RWPE1 (cell line): Measurements from ENCODE around the gene ITGAD.

Source experiments
- CTCF ChIA-PET: fragments of 350-600 bp; sonication (Branson Sonifier 250); formaldehyde crosslinking; extraction: SDS; loops from one replicate; lab custom pipeline; 2021; lab: Yijun Ruan, JAX
- POLR2A ChIA-PET: fragments of 400-600 bp; formaldehyde crosslinking; extraction: SDS; loops from one replicate; lab custom pipeline; 2020; ENCODE audit warnings: antibody characterized with exemption; ENCODE audit not compliant: low non-redundant PET; lab: Yijun Ruan, JAX
- DNase-seq: peaks from one replicate; pipeline ENCODE4 v3.0.0; 2012; ENCODE audit warnings: low spot score
- H3K27ac ChIP-seq: fragments of 450-650 bp; 2 replicates; pipeline ENCODE4 v1.5.1; 2017
- TF ChIP-seq, protein P1 (sequence below): fragments of 450-650 bp; conservative IDR thresholded peaks from 2 replicates; pipeline ENCODE4 v1.5.1; 2017; ENCODE audit warnings: low read depth, mild to moderate bottlenecking

The ITGAD gene

DNA sequence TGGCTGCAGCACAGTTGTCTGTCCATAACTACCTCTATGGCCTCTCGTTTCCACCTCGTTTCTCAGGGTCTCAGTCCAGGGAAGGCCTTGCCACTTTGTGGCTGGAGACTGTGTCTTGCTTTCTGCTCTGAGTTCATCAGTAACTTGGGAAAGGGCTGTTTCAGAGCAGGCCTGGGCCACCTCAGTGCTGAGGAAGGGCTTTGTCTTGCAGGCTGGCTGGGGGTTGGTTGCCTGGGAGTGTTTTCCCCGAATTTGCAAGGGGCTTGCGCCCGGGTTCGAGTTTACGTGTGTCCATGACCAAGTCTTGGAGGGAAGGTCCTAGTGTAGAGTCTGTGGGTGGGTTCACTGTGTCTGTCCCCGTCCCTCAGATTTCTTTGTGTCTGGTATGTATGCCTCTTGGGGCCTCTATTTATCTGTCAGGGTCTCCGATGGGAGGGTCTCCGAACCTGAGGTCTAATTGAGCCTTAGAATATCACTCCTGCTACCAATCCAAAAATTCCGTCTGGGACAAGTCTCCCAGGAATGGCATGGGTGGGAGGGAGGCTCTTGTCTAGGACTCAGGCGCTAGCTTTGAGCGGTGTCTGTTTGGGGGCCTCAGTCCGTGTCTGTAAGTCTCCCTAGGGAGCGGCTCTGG is 78.2 kb downstream of the ITGAD start:
- TF ChIP-seq, protein P1, sequence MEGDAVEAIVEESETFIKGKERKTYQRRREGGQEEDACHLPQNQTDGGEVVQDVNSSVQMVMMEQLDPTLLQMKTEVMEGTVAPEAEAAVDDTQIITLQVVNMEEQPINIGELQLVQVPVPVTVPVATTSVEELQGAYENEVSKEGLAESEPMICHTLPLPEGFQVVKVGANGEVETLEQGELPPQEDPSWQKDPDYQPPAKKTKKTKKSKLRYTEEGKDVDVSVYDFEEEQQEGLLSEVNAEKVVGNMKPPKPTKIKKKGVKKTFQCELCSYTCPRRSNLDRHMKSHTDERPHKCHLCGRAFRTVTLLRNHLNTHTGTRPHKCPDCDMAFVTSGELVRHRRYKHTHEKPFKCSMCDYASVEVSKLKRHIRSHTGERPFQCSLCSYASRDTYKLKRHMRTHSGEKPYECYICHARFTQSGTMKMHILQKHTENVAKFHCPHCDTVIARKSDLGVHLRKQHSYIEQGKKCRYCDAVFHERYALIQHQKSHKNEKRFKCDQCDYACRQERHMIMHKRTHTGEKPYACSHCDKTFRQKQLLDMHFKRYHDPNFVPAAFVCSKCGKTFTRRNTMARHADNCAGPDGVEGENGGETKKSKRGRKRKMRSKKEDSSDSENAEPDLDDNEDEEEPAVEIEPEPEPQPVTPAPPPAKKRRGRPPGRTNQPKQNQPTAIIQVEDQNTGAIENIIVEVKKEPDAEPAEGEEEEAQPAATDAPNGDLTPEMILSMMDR: no peak
- DNase-seq: no peak
- peak overlapping the region; percentile 97 for H3K27ac ChIP-seq
- POLR2A ChIA-PET: no interaction called here
- CTCF ChIA-PET: interaction anchor here (0.5 to 1.1 kb wide), 3 partner anchors 11 to 518 kb away, joined by 3 to 6 read pairs (median 4); no protein-coding TSS in a partner anchor

DNA sequence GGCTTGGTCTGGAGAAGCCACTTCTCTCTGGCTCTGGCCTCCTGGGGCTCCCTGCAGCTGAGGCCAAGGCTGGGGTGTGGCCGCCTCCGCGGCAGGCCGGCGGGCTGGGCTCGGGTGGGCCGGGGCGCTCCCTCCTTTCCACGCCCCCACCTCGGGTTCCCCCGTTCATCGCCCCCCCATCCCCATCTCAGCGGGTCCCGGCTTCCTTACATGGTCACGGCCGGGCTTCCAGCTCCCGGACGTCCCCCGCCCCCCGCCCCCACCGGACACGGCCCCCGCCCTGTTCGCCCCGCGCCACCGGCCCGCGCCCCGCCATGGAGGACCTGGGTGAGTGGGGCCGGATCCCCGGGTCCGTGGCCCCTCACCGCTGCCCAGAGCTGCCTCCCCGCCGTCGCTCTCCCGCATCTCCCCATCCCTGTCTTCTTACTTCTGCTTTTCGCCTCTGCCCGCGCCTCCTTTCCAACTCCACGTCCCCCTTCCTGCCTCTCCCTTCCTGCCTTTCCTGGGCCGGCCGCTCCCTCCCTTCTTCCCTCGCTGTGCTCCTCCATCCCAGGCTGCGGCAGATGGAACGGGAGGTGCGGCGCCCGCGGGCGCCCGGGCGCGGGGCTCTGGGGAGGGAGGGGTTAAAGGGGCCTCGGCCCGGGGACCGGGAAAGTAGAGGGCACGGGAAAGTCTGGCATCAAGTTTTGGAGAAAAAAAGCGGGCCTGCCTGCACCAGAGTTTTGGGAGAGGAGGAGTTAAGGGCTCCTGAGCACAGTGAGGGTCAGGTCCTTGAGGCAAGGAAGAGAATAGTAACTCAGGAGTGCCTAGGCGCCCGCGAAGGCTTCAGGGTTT is 79.0 kb downstream of the ITGAD start, which contains the start of gene TGFB1I1:
TSS of gene TGFB1I1 (plus strand) at position 278 of the 834 bp plus-strand sequence. CDS start at position 315, 37 bp downstream.
- peak; percentile 45 for DNase-seq
- ChIA-PET POLR2A (no interaction called here), CTCF (interaction anchor here (0.5 to 1.1 kb wide), 2 partner anchors 11 to 519 kb away, joined by 4 to 6 read pairs; no protein-coding TSS in a partner anchor)
- TF ChIP-seq, protein P1: no peak
- H3K27ac ChIP-seq: peak within 1 kb of the TSS; percentile 97

DNA sequence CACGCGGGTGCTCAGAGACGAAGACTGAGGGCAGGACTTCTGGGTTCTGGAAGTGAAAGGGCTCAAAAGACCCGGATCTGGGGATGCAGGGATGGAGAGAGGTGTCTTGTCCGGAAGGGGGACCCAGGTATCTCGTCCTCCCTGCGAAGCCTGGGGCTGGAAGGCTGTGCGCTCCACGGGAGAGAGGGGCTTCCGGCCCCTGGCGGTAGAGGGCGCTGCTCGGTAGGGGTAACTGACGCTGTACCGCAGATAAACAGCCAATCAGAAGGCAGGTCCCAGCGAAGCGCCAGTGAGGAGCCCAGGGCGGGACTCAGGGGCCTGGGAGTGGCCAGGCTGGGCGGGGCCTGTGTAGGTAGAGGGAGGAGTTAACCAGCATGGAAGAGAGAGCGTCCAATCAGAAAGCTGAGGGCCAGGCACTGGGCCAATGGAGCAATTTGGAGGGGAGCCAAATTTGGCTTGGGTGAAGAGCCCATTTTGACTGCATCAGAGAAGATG is 79.6 kb downstream of the ITGAD start:
- ChIA-PET CTCF (interaction anchor here (0.6 to 1.1 kb wide), 2 partner anchors 12 to 19 kb away, joined by 5 to 6 read pairs; no protein-coding TSS in a partner anchor), POLR2A (interaction anchor here (0.6 kb wide), 1 partner anchor 35 kb away, joined by 3 read pairs; the partner anchor contains the start of gene RUSF1)
- TF ChIP-seq, protein P1: peak; percentile 74
- DNase-seq: peak; percentile 95
- peak overlapping the region; percentile 97 for H3K27ac ChIP-seq

DNA sequence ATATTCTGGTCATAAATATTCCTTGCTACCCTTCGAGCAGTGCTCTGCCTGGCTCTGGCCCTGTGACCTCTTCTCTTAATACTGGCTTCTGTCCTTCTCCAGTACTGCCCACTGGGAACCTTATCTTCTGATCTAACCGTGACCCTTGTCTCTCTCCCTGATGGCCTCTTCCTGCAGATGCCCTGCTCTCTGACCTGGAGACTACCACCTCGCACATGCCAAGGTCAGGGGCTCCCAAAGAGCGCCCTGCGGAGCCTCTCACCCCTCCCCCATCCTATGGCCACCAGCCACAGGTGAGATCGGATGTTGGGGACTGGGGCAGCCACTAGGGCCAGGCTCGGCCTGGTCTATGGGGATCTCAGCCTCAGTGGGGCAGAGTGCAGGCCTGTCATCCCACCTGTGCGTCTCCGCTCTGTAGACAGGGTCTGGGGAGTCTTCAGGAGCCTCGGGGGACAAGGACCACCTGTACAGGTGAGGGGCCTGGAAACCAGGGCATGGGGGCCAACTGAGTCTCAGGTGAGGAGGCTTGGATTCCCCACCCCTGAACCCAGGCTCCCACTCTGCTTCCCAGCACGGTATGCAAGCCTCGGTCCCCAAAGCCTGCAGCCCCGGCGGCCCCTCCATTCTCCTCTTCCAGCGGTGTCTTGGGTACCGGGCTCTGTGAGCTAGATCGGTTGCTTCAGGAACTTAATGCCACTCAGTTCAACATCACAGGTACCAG is 80.3 kb downstream of the ITGAD start:
- POLR2A ChIA-PET: interaction anchor here (0.6 kb wide), 1 partner anchor 35 kb away, joined by 3 read pairs; the partner anchor contains the start of gene RUSF1
- CTCF ChIA-PET: interaction anchor here (0.6 kb wide), 1 partner anchor 18 kb away, joined by 5 read pairs; no protein-coding TSS in a partner anchor
- TF ChIP-seq, protein P1: no peak
- no peak for DNase-seq
- H3K27ac ChIP-seq: peak overlapping the region; percentile 97

DNA sequence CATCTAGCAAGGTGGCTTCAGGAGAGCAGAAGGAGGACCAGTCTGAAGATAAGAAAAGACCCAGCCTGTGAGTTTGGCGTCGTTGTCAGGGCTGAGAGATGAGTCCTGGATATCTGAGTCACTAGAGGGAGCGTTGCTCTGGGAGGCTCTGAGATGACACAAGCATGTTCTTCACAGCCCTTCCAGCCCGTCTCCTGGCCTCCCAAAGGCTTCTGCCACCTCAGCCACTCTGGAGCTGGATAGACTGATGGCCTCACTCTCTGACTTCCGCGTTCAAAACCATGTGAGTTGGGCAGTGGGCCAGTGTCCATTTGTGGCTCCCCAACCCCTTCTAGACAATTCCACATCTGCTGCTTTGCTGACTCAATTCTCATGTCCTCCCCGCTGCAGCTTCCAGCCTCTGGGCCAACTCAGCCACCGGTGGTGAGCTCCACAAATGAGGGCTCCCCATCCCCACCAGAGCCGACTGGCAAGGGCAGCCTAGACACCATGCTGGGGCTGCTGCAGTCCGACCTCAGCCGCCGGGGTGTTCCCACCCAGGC is 81.1 kb downstream of the ITGAD start:
- ChIA-PET CTCF (no interaction called here), POLR2A (no interaction called here)
- H3K27ac ChIP-seq: peak overlapping the region; percentile 97
- DNase-seq: no peak
- TF ChIP-seq, protein P1: no peak
